HS-5 (cell line): ENCODE data around the gene WNT2B.

Experiments used
- DNase-seq: peaks from one replicate; pipeline ENCODE4 v3.0.0-alpha.2; 2012; ENCODE audit warnings: low read depth

Gene WNT2B

DNA sequence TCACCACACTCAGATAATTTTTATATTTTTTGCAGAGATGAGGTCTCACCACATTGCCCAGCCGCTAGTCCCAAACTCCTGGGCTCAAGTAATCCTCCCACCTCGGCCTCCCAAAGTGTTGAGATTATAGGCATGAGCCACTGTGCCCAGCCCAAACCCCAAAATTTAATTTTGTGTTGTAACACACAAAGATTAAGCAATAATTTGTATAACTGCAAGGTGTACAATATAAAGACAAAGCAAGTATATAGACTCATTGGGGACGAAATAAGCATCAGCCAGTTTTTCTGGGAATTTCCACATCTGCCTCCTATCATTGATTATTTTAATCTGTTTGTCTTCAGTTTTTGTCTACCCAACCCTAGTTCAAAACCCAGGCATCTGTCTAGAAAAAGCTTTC, 67.5 kb downstream of the WNT2B start:
- DNase-seq, result no peak
